HG02938 (cell line): Measurements from ENCODE around the gene FBXL16.
A peak's percentile ranks its signal among the peaks of the same experiment; 100 is the strongest.
"Not testable (repeated sequence)": the region's sequence is repeated elsewhere in the genome, so short reads cannot be mapped to it uniquely, and the experiment has no call there.

Source experiments
- ATAC-seq: cut with Tn5 transposase; IDR thresholded peaks from one replicate; pipeline ENCODE4 v1.9.1; 2021; ENCODE audit warnings: mild to moderate bottlenecking, moderate library complexity; ENCODE audit not compliant: unreplicated experiment

Gene FBXL16

DNA sequence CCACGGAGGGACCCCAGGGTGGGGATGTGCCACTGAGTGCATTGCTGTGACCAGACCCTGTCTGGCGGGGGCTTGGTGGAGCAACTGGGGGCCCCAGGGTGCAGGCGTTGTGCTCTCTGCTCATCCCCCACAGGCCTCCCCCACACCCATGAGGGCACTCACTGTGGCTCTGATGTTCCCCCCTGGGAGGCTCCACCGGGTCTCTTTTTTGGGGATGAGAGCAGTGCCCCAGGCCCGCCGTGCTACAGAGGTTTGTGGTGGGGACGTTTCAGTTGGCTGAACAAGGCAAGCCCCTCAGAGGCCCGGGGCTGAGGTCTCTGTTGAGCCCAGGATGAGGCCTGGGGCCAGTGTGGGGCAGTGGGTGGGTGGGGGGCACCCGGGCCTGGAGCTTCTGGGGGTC is 18.1 kb upstream of the FBXL16 start:
- ATAC-seq: no peak

DNA sequence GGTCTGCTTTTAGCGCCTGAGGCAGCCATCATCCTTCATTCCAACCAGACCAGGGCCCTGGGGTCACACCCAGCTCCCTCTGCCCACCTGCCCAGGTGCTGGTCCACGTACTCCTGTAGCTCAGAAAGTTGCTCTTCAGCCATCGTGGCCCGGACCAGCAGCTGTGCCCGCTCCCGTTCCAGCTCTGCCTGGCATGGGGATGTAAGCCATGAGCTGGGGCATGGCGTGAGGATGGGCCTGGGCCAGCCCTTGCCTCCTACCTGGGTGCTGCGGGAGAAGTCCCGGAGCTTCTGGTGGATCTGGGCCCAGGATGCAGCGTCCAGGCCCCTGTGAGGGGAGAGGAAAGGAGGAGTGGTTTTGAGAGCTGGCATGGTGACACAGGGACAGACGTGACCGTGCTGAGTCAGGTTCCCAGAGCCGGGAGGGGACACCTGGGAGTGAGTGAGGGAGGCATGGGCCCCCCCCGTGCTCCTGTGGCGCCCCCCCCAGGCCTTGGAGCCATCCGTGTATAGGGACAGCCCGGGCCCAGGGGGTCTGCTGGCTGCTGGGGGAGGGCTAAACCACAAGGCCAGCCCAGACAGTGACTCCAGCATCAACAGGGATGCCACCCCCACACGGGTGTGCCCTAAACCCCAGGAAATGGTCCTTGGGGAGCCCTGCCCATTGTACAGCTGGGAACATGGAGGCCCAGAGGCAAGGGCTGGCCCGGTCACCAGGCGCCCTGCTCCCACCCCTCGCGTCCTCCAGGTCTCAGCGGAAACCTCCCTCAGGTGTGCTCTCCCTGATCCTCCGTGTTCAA is 17.4 kb upstream of the FBXL16 start:
- ATAC-seq: no peak

DNA sequence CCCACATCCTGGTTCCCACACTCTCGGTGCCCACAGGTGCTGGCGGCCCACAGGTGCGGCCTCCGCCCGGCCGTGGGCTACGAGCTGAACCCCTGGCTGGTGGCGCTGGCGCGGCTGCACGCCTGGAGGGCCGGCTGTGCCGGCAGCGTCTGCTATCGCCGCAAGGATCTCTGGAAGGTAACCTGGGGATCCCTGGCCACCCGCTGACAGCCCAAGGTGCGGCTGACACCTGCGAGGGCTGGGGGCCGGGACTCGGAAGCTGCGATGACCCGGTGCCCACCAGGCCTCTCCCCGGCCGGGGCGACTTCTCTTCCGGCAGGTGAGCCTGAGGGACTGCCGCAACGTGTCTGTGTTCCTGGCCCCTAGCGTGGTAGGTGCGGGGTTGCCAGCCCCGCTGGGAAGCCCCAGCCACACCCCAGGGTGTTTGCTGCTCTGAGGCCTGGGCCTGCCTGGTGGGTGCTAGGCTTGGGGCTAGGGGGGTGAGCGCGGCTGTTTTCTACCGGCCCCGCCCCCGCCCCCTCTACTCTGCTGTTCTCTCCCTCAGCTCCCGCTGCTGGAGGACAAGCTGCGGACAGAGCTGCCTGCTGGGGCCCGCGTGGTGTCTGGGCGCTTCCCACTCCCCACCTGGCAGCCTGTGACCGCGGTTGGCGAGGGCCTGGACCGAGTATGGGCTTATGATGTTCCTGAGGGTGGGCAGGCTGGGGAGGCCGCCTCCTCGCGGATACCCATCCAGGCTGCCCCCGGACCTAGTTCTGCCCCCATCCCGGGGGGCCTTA is 16.4 kb upstream of the FBXL16 start:
- no peak for ATAC-seq

DNA sequence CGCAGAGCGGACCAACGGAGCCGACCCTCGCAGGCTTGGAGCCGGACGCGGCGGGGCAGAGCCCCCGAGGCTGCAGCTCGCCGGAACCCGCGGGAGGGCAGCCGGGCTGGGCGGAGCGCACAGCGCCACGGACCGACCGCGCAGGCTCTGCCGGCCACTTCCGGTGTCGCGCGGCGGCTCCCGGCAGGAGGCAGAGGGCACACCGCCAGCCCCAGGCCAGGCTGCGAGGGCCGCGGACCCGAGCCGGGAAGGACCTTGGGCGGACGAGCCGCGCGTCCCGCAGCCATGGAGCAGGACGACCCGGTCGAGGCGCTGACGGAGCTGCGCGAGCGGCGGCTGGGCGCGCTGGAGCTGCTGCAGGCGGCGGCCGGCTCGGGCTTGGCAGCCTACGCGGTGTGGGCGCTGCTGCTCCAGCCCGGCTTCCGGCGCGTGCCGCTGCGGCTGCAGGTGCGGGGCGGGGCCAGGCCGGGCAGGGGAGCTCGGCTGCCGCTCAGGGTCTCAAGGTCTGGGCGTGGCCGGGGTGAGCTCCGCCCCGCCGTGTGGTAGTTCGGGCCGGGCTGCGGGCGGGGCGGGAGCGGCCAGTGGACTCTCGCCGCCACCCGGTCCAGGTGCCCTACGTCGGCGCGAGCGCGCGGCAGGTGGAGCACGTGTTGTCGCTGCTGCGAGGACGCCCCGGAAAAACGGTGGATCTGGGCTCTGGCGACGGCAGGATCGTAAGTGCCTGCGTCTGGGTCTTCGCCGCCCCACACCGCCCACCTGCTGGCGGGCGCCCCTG is 15.6 kb upstream of the FBXL16 start, which contains the start of gene ANTKMT:
ANTKMT (plus strand) TSS at position 157 of the 775 bp plus-strand sequence; CDS start at position 286, 129 bp downstream.
- ATAC-seq: peak; percentile 50

DNA sequence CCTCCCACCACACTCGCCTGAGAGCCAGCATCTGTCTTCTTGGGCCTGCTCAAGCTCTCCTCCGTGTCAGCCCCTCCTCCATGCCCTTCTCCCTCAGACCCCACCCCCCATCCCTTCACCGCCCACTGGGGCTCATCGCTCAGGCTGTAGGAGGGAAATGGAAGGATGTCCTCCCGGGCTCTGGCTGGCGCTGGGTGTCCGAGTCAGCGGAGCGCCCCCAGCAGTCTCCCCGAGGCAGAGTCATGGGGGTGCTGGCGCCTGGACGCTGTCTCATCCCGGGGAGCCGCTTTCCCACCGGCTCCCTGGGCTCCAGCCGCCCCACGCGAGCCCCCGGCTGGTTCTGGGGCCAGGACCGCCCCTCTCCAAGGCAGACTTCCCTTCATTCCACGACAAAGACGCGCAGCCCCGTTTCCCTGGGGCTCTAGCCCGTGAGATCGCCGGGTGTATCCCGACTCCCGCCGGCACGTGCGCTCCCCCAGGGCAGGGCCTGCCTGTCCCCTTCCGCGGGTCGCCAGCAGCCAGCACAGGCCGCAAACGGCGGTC is 14.9 kb upstream of the FBXL16 start:
- ATAC-seq: peak; percentile 22

DNA sequence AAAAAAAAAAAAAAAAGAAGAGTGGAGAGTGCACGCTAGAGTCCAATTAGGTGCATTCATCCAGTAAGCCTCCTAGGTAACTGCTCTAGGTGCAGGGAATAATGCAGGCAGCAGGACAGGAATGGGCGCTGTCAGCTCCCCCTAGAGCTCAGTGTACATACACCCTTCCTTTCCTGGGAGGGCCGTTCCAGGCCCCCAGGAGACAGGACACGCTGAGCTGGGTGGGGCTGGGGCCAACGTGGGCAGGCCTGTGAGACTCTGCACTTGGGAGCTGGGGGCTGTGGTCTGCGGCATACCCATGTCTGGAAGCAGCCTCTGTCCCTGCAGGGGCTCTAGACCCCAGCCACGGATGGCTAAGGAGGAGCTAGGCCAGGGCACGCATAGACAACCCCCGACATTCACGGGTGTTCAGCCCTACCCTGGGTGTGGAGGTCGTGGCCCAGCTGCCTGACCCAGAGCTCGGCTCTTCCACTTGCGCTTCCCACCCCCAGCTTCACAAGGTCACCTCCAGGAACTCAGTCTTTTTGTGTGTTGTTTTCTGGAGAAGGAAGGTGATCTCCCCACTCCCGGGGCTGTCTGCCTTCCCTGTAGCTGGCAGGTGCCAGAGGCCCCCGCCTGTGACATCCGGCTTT is 14.3 kb upstream of the FBXL16 start:
- ATAC-seq: peak; percentile 1

DNA sequence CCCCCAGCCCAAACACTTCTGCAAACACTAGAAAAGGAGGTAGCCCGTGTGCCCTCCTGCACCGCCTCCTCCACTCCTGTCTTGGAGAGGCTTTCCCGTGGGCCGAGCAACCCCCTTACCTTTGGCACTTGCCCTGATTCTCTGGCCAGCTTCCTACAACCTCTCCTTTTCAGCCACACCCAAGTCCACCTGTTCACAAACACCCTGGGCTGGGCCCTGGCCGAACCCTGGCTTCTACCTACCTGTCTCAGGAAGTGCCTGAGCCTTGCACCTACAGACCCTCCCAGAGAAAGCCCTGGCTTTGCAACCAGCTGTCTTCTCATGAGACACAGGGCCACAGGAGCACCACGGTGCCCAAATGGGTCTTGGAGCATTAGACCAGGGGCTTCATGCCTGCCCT is 13.3 kb upstream of the FBXL16 start:
- ATAC-seq: no peak

DNA sequence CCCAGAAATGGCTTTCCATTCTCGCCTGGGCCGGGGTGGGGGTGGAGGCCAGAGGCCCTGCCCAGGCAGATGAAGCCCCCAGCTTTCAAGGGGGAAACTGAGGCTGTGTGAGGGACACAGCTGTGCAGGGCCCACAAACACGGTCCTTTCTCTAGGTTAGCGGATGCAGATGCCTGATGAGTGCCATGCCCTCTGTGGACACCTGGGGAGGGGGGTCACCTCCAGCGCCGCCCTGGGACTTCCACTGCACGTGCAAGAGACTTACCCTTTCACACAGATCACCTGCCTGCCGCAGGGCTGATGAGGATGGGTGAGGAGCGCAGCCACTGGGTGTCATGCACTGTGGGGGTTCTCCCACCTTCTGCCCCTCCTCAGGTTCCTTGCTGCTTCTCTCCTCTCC is 12.8 kb upstream of the FBXL16 start:
- ATAC-seq: no peak

DNA sequence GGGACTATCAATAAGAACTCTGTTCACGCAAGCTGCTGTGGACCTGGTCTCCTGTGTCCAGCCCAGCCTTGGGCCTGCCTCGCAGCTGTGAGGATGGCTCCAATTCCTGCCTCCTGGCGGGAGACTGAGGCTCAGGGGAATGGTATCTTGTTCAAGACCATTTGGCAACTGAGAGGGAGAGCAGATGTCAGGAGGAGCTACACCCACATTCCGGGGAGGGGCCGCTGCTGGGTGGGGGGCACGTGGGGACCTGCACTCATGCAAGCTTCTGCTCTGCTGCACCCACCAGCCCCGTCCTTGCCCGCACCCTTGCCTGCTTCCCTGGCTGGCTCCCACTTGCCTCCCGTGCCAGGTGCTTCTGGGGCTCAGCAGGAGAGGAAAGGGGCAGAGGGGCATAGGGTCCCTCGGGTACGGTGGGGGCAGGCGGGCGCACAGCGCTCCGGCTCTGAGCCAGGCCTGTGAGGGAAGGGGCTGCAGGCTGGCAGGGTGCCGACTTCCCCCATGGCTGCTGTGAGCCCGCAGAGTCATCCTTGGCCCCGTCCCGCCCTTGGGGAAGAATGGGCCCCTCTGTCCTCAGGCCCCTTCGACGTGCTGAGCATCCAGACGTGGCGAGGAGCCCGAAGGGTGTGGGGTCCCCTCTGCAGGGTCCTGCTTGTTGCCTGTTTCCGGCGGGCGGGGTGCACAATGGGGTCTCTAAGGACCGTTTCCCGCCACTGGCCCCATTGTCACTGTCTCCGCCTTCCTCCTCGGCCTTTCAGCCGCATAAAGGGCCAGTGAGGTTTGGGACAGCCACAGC is 12.0 kb upstream of the FBXL16 start:
- no peak for ATAC-seq

DNA sequence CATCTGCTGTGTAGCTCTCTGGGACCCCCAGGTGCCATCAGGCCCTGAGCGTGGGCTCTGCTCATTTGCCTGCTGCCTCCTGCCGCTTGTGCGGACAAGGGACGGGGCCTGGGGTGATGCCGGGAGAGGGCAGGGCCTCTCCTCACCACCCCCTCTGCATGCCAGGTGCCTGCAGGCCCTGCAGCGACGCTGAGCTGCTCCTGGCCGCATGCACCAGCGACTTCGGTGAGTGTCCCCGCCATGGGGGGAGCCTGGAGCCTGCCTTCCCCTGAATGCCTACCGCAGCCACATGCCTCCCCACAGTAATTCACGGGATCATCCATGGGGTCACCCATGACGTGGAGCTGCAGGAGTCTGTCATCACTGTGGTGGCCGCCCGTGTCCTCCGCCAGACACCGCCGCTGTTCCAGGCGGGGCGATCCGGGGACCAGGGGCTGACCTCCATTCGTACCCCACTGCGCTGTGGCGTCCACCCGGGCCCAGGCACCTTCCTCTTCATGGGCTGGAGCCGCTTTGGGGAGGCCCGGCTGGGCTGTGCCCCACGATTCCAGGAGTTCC is 11.2 kb upstream of the FBXL16 start:
- no peak for ATAC-seq

DNA sequence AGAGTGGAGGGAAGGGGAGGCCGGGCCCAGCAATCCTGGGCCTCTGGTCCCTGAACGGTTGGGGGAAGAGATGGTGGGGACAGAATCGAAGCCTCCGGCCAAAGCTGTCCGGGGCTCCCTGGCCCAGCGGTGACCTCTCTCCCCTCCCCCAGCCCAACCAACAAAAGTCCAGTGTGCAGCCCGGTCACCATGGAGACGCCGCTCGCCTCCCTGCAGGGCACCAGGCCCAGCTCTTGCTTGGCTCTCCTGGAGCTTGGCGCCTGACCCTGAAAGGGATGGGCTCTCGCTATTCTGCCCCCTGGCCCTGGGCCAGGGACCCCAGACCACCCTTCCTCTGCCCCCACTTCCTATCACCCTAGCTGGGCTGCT is 10.6 kb upstream of the FBXL16 start:
- no peak for ATAC-seq

DNA sequence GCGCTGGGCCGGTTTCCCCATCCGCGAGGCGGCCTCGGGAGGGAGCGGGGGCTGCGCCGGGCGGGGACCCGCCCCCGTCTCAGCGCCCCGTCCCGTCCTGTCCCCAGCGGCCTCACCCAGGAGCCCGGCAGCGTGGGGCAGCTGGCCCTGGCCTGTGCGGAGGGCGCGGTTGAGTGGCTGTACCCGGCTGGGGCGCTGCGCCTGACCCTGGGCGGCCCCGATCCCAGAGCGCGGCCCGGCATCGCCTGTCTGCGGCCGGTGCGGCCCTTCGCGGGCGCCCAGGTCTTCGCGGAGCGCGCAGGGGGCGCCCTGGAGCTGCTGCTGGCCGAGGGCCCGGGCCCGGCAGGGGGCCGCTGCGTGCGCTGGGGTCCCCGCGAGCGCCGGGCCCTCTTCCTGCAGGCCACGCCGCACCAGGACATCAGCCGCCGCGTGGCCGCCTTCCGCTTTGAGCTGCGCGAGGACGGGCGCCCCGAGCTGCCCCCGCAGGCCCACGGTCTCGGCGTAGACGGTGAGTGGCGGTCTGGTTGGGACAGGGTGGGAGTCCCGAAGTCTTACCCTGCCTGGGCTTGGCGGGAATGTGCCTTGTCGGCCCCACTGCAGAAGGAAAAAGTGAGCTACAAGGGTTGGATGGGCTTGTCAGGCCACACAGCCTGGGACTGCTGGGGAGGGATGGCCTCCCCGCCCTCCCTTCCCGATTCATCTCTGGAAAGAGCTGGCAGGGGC is 10.0 kb upstream of the FBXL16 start:
- ATAC-seq: no peak

DNA sequence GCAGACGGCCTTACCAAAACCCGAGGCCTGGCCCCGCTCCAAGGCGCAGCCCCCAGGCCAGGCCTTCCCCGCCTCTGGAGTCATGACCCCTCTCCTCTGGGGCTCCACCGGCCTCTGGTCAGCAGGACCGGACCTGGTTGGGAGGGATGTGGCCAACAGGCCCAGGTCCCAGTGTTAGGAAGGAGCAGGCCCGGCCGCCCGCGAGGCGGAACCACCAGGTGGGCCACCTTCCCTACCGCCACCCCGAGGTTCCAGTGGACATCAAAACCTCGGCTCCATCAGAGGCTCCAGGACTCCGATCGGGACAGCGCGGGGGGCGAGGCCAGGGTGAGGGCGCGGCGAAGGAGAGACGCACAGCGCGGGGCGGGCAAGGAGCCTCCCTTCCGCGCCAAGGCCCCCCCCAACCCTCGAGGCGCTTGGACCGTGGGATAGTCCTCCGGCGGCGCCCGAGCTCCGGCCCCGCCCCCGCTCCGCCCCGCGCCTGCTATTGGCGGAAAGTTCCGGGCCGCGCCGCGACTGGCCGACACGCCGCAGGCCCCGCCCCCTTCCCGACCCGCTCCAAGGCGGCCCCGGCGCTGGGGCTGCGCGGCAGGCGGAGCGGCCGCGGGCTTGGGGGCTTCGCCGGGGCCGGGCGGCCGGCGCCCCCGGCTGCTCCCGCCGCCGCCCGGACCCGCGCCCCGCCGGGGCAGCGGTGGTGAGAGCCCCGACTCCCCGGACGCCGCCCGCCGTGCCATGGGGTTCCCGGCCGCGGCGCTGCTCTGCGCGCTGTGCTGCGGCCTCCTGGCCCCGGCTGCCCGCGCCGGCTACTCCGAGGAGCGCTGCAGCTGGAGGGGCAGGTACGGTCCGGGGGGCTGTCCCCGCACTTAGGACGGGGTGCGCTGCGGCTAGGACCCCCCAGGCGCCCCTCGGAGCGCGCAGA is 9.2 kb upstream of the FBXL16 start, which contains the start of gene METRN:
METRN (plus strand) TSS at position 561 of the 919 bp plus-strand sequence; CDS start at position 733, 172 bp downstream.
- ATAC-seq: peak; percentile 52

DNA sequence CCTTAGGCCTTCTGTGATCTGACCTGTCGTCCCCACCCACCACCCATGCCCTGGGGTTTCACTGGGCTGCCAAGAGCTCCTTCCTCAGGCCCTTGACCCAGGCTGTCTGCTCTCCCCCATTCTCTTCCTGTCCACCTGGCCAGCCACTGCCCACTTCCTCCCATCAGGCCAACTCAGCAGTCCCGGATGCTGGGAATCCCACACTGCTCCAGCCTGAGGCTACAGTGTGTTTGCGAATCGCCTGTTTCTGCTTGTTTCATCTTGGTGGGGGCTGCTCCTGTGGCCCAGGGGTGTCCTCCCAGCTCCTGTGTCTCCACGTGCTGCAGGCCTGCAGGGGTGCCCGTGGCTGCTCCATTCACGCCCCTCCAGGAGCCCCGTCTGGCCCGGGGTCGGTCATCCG is 8.5 kb upstream of the FBXL16 start:
- ATAC-seq: no peak

DNA sequence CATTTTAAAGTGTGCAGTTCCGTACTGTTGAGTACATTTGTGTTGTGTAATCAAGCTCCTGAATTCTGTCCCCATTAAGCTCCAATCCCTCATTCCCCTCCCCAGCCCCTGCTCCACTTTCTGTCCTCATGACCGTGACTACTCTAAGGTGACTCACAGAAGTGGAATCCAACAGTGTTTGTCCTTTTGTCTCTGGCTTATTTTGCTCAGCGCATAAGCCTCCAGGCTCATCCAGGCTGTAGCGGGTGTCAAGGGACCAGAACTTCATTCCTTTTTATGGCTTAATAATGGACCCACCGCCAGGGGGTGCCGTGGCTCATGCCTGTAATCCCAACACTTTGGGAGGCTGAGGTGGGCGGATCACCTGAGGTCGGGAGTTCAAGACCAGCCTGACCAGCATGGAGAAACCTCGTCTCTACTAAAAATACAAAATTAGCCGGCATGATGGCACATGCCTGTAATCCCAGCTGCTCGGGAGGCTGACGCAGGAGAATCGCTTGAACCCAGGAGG is 7.2 kb upstream of the FBXL16 start:
- not testable (repeated sequence) for ATAC-seq

DNA sequence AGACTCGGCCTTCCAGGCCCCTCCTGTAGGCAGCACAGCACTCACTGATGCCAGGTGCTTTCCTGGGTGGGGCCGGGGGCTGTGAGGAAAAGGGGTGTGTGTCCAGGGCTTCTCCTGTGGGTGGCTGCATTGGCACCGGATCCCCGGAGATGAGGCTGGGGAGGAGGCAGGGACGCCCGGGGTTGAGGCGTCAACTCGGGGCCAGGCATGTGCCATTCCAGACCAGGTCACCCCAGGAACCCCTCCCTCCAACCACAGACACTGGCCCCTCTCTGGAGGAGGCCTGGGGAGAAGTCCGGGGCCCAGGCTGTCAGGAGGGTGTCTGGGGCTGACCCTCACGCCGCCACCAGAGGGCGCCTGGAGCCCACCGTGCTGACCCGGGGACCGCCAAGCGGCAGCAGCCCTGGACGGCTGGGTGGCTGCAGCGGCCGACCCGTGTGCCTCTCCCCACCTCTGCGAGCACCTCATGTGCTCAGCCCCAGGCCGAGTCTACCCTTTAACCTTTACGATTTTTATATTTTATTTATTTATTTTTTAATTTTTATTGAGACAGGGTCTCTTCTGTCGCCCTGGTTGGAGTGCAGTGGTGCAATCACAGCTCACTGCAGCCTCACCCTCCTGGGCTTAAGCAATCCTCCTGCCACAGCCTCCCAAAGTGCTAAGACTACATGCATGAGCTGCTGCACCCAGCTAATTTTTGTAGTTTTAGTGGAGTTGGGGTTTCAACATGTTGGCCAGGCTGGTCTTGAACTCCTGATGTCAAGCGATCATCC is 6.1 kb upstream of the FBXL16 start:
- ATAC-seq: no peak

DNA sequence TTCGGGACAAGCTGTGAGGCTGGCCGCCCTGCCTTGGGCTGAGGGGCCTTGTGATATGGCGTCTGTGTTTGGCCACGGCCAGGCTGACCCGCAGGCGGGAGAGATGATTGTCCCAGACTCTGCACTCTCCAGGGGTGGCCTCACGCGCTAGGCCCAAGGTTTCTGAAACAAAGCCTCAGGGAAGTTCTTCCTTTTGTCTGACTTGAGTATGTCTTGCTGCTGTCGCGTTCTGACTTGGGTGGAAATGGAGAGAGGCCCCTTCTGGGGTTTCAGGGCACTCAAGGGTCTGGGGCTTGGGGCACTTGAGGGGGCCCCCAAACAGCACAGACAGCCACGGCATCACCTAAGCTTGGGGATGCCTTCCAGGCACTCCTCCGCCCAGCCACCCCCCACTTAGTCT is 5.5 kb upstream of the FBXL16 start:
- no peak for ATAC-seq
